ENCODE data around the gene NECTIN3.

Gene NECTIN3

GRCh38 chr3:111210866-111211564 lies 139.4 kb downstream of the NECTIN3 start:
- no peak for DNase-seq

GRCh38 chr3:111212511-111212910 lies 140.9 kb downstream of the NECTIN3 start:
- no peak for DNase-seq

GRCh38 chr3:111215481-111215880 lies 143.9 kb downstream of the NECTIN3 start:
- DNase-seq, result no peak

- DNase-seq, result no peak
Measured at GRCh38 chr3:111218615-111219014, 147.0 kb downstream of the NECTIN3 start.

- no peak for DNase-seq
Measured at GRCh38 chr3:111227216-111227615, 155.6 kb downstream of the NECTIN3 start.

GRCh38 chr3:111229301-111229700 lies 157.7 kb downstream of the NECTIN3 start:
- no peak for DNase-seq

- no peak for DNase-seq
Measured at GRCh38 chr3:111236836-111237713, 165.5 kb downstream of the NECTIN3 start.

GRCh38 chr3:111237946-111238345 lies 166.3 kb downstream of the NECTIN3 start:
- no peak for DNase-seq

GRCh38 chr3:111238885-111239284 lies 167.3 kb downstream of the NECTIN3 start:
- DNase-seq, result no peak

GRCh38 chr3:111241960-111242359 lies 170.3 kb downstream of the NECTIN3 start:
- DNase-seq, result no peak

Data from MV-4-11 (cell line).